Fibroblast of lung (primary cell): Measurements from ENCODE around the gene HSD17B12. TPM values are rescaled to one million over a fixed set of nuclear protein-coding genes. Genes with fewer than 3 reads are reported as not detected.

Experiments used
- DNase-seq, 2 donors: peaks; one replicate each; pipeline versions ENCODE4 v3.0.0 to v3.0.0-alpha.2; 2010; ENCODE audit warnings: low read depth in 2 of 2
- H2AFZ ChIP-seq: 2 replicates; pipeline ENCODE4 v1.5.1; 2012; ENCODE audit warnings: low read length, control low read depth, inconsistent platforms
- H3K27ac ChIP-seq: 2 replicates; pipeline ENCODE4 v1.5.1; 2011; ENCODE audit warnings: low read length, control low read depth; ENCODE audit not compliant: insufficient read depth
- H3K27me3 ChIP-seq: 2 replicates; pipeline ENCODE4 v1.5.1; 2011; ENCODE audit warnings: mild to moderate bottlenecking, low read length; ENCODE audit not compliant: control insufficient read depth, insufficient read depth
- H3K36me3 ChIP-seq: 2 replicates; pipeline ENCODE4 v1.5.1; 2011; ENCODE audit warnings: low read length; ENCODE audit not compliant: control insufficient read depth, insufficient read depth
- H3K4me1 ChIP-seq: 2 replicates; pipeline ENCODE4 v1.5.1; 2011; ENCODE audit warnings: low read length; ENCODE audit not compliant: control insufficient read depth, insufficient read depth; ENCODE audit errors: extremely low read depth
- H3K4me2 ChIP-seq: 2 replicates; pipeline ENCODE4 v1.5.1; 2011; ENCODE audit warnings: low read length, control low read depth; ENCODE audit not compliant: insufficient read depth; ENCODE audit errors: extremely low read depth
- H3K4me3 ChIP-seq, 4 experiments: fragments of 200-600 bp in 1 of 4; sonication (generic) in 1 of 4; replicated peaks in 1 of 4; 2 replicates each; pipeline ENCODE4 v1.5.1; 2011 to 2016; ENCODE audit warnings: low read length in 4 of 4, low read depth in 3 of 4, mild to moderate bottlenecking in 3 of 4, control low read depth in 2 of 4, inconsistent platforms in 1 of 4, mixed read lengths in 1 of 4; ENCODE audit not compliant: insufficient read depth in 1 of 4; ENCODE audit errors: control extremely low read depth in 1 of 4
- H3K79me2 ChIP-seq: 2 replicates; pipeline ENCODE4 v1.5.1; 2012; ENCODE audit warnings: mild to moderate bottlenecking, low read length, inconsistent platforms; ENCODE audit not compliant: control insufficient read depth, insufficient read depth
- H3K9ac ChIP-seq: 2 replicates; pipeline ENCODE4 v1.5.1; 2011; ENCODE audit warnings: mild to moderate bottlenecking, low read length, control low read depth; ENCODE audit not compliant: insufficient read depth
- H3K9me3 ChIP-seq: 2 replicates; pipeline ENCODE4 v1.5.1; 2012; ENCODE audit warnings: low read depth, low read length; ENCODE audit not compliant: control insufficient read depth, insufficient read depth
- H4K20me1 ChIP-seq: 2 replicates; pipeline ENCODE4 v1.5.1; 2011; ENCODE audit warnings: low read length; ENCODE audit not compliant: control insufficient read depth, insufficient read depth; ENCODE audit errors: extremely low read depth
- CTCF ChIP-seq, 2 donors: IDR thresholded peaks in 1 of 2; conservative IDR thresholded peaks in 1 of 2; 1 replicate in 1 of 2; 2 replicates in 1 of 2; pipeline ENCODE4 v1.5.1; 2011 to 2012; ENCODE audit warnings: low read length in 2 of 2, control low read depth in 1 of 2, inconsistent platforms in 1 of 2, low read depth in 1 of 2, mild to moderate bottlenecking in 1 of 2
- EZH2 ChIP-seq: IDR thresholded peaks from 2 replicates; pipeline ENCODE4 v1.5.1; 2012; ENCODE audit warnings: low read length, control low read depth, mild to moderate bottlenecking; ENCODE audit errors: missing control alignments
- polyA plus RNA-seq, 2 donors: library from polyadenylated mRNA; depleted of rRNA in 1 of 2; stranded (reverse) in 1 of 2; unstranded in 1 of 2; fragments of >200 nt; gene quantifications; 2 replicates each; pipeline ENCODE4 v1.2.1, GENCODE V29; 2011 to 2012; ENCODE audit warnings: missing spikeins in 1 of 2
- total RNA-seq: library from RNA; depleted of rRNA; stranded (reverse); fragments of >200 nt; gene quantifications from 2 replicates; pipeline ENCODE4 v1.2.1, GENCODE V29; 2014

The HSD17B12 gene
- total and polyA plus RNA-seq, 2 donors (not counting 1 experiment from before 2014, with no cell fraction given): 95.4 to 122 TPM

GRCh38 chr11:43738600-43739409, 58.3 kb downstream of the HSD17B12 start:
- no peak overlapping the region for H3K9ac ChIP-seq
- peak overlapping the region in 1 of 4 experiments; percentile 35 for H3K4me3 ChIP-seq
- H3K79me2 ChIP-seq: peaks cover 3% of the 10 kb centered on the region

GRCh38 chr11:43746670-43747069, 66.1 kb downstream of the HSD17B12 start:
- no peaks in the 10 kb centered on the region for H3K4me1 ChIP-seq
- no peak overlapping the region for H3K4me3 ChIP-seq
- no peaks in the 10 kb centered on the region for H3K9me3 ChIP-seq
- no peak overlapping the region for H3K27ac ChIP-seq
- H3K4me2 ChIP-seq: no peak overlapping the region
- no peak overlapping the region for H2AFZ ChIP-seq
- DNase-seq: no peak
- no peaks in the 10 kb centered on the region for H3K79me2 ChIP-seq
- H3K36me3 ChIP-seq: peaks cover 2% of the 10 kb centered on the region
- H4K20me1 ChIP-seq: no peaks in the 10 kb centered on the region
- TF ChIP-seq EZH2 (no peak), CTCF (conservative IDR thresholded peaks at IDR 0.05 in 1 of 2, IDR thresholded peaks at IDR 0.05 in 1 of 2; ENCODE audit: low read depth in 1 of 2, low read length in 2 of 2) (no peak)
- H3K27me3 ChIP-seq: no peaks in the 10 kb centered on the region
- H3K9ac ChIP-seq: no peak overlapping the region

More at GRCh38 chr11:43738600-43739409, 58.3 kb downstream of the HSD17B12 start:
- Histone ChIP-seq H3K4me1 (peaks cover 7% of the 10 kb centered on the region), H3K4me2 (peak overlapping the region; percentile 63), H3K27ac (no peak overlapping the region), H3K27me3 (no peaks in the 10 kb centered on the region), H3K36me3 (peaks cover 4% of the 10 kb centered on the region), H4K20me1 (no peaks in the 10 kb centered on the region), H3K9me3 (no peaks in the 10 kb centered on the region), H2AFZ (no peak overlapping the region)
- DNase-seq: peak; percentile 89 to 91
- no peak for TF ChIP-seq EZH2
- no peak for TF ChIP-seq CTCF (conservative IDR thresholded peaks at IDR 0.05 in 1 of 2, IDR thresholded peaks at IDR 0.05 in 1 of 2; ENCODE audit: low read depth in 1 of 2, low read length in 2 of 2)

GRCh38 chr11:43747130-43747802, 66.7 kb downstream of the HSD17B12 start:
- Histone ChIP-seq H3K9ac (no peak overlapping the region), H3K4me1 (no peaks in the 10 kb centered on the region), H3K27me3 (no peaks in the 10 kb centered on the region), H3K36me3 (peaks cover 2% of the 10 kb centered on the region), H3K4me3 (no peak overlapping the region), H3K27ac (no peak overlapping the region), H3K9me3 (no peaks in the 10 kb centered on the region), H3K4me2 (no peak overlapping the region), H4K20me1 (no peaks in the 10 kb centered on the region), H2AFZ (no peak overlapping the region), H3K79me2 (no peaks in the 10 kb centered on the region)
- no peak for TF ChIP-seq EZH2
- DNase-seq: no peak
